Astrocyte of the spinal cord (primary cell): ENCODE data around the gene CCDC88C.

Experiments used
- DNase-seq: peaks from one replicate; pipeline ENCODE4 v3.0.0; 2011; ENCODE audit warnings: low read depth, low spot score
- H3K4me3 ChIP-seq: 2 replicates; pipeline ENCODE4 v1.5.1; 2011; ENCODE audit warnings: low read depth, mild to moderate bottlenecking, low read length, moderate library complexity
- CTCF ChIP-seq: IDR thresholded peaks from 2 replicates; pipeline ENCODE4 v1.5.1; 2012; ENCODE audit warnings: low read depth, mild to moderate bottlenecking, low read length, inconsistent platforms
- in situ Hi-C: cut with HindIII; loops from 2 replicates; pipeline ENCODE4 v1.10.0; 2017; ENCODE audit warnings: low sequenced_read_pairs

CCDC88C gene

GRCh38 chr14:91225025-91225424, 192.6 kb downstream of the CCDC88C start:
- no peak overlapping the region for H3K4me3 ChIP-seq
- DNase-seq: no peak
- TF ChIP-seq CTCF: no peak
- in situ Hi-C loops: no loop called here

- DNase-seq: no peak
- TF ChIP-seq CTCF: no peak
- no peak overlapping the region for H3K4me3 ChIP-seq
- in situ Hi-C loops: no loop called here
These were observed 194.4 kb downstream of the CCDC88C start for GRCh38 chr14:91223028-91223783.
